ENCODE data around the gene PAF1. TPM values are rescaled to one million over a fixed set of nuclear protein-coding genes. Genes with fewer than 3 reads are reported as not detected.

The PAF1 gene
- total and polyA plus RNA-seq, 2 of the 13 experiments (the other 11 are each of a cell fraction or from before 2014, with no cell fraction given), result 30.2 to 31.1 TPM

DNA sequence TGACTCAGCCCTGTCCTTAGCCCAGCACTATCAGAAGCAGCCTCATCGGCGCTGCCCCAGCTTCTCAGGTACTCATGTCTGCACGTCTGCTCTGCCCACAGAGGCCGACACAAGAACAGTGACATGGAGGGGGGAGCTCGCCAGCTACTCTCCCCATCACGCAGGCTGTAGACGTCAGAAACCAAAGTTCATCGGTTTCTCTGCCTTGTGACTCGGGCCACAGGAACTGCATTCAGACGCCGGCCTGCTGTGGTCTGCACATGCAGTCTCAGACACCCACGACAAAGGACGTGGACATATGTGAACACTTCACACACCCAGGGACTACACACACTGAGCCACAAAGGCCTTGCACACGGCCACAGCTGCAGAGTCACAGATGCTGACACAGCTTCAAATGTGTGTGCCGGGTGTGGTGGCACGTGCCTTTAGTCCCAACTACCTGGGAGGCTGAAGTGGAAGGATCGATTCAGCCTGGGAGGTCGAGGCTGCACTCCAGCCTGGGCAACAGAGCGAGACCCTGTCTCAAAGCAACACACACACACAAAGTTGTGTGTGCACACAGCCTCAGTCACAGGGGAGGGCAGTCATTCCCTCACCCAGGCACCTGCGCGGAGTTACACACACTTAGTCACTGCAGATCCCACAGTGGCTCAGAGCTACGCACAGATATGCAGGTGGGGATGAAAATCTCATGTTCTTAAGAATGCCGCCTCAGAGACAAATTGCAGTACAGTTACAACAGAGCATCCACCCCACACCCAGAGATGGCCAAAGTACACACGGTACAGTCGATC is 10.8 kb upstream of the PAF1 start (continued):
- TF ChIP-seq, protein P1, sequence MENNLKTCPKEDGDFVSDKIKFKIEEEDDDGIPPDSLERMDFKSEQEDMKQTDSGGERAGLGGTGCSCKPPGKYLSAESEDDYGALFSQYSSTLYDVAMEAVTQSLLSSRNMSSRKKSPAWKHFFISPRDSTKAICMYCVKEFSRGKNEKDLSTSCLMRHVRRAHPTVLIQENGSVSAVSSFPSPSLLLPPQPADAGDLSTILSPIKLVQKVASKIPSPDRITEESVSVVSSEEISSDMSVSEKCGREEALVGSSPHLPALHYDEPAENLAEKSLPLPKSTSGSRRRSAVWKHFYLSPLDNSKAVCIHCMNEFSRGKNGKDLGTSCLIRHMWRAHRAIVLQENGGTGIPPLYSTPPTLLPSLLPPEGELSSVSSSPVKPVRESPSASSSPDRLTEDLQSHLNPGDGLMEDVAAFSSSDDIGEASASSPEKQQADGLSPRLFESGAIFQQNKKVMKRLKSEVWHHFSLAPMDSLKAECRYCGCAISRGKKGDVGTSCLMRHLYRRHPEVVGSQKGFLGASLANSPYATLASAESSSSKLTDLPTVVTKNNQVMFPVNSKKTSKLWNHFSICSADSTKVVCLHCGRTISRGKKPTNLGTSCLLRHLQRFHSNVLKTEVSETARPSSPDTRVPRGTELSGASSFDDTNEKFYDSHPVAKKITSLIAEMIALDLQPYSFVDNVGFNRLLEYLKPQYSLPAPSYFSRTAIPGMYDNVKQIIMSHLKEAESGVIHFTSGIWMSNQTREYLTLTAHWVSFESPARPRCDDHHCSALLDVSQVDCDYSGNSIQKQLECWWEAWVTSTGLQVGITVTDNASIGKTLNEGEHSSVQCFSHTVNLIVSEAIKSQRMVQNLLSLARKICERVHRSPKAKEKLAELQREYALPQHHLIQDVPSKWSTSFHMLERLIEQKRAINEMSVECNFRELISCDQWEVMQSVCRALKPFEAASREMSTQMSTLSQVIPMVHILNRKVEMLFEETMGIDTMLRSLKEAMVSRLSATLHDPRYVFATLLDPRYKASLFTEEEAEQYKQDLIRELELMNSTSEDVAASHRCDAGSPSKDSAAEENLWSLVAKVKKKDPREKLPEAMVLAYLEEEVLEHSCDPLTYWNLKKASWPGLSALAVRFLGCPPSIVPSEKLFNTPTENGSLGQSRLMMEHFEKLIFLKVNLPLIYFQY (CRISPR knock-in tag; IDR thresholded peaks at IDR 0.05; ENCODE audit: borderline replicate concordance), result no peak; the same call in 1 of the 2 replicates
- TF ChIP-seq, protein P2, sequence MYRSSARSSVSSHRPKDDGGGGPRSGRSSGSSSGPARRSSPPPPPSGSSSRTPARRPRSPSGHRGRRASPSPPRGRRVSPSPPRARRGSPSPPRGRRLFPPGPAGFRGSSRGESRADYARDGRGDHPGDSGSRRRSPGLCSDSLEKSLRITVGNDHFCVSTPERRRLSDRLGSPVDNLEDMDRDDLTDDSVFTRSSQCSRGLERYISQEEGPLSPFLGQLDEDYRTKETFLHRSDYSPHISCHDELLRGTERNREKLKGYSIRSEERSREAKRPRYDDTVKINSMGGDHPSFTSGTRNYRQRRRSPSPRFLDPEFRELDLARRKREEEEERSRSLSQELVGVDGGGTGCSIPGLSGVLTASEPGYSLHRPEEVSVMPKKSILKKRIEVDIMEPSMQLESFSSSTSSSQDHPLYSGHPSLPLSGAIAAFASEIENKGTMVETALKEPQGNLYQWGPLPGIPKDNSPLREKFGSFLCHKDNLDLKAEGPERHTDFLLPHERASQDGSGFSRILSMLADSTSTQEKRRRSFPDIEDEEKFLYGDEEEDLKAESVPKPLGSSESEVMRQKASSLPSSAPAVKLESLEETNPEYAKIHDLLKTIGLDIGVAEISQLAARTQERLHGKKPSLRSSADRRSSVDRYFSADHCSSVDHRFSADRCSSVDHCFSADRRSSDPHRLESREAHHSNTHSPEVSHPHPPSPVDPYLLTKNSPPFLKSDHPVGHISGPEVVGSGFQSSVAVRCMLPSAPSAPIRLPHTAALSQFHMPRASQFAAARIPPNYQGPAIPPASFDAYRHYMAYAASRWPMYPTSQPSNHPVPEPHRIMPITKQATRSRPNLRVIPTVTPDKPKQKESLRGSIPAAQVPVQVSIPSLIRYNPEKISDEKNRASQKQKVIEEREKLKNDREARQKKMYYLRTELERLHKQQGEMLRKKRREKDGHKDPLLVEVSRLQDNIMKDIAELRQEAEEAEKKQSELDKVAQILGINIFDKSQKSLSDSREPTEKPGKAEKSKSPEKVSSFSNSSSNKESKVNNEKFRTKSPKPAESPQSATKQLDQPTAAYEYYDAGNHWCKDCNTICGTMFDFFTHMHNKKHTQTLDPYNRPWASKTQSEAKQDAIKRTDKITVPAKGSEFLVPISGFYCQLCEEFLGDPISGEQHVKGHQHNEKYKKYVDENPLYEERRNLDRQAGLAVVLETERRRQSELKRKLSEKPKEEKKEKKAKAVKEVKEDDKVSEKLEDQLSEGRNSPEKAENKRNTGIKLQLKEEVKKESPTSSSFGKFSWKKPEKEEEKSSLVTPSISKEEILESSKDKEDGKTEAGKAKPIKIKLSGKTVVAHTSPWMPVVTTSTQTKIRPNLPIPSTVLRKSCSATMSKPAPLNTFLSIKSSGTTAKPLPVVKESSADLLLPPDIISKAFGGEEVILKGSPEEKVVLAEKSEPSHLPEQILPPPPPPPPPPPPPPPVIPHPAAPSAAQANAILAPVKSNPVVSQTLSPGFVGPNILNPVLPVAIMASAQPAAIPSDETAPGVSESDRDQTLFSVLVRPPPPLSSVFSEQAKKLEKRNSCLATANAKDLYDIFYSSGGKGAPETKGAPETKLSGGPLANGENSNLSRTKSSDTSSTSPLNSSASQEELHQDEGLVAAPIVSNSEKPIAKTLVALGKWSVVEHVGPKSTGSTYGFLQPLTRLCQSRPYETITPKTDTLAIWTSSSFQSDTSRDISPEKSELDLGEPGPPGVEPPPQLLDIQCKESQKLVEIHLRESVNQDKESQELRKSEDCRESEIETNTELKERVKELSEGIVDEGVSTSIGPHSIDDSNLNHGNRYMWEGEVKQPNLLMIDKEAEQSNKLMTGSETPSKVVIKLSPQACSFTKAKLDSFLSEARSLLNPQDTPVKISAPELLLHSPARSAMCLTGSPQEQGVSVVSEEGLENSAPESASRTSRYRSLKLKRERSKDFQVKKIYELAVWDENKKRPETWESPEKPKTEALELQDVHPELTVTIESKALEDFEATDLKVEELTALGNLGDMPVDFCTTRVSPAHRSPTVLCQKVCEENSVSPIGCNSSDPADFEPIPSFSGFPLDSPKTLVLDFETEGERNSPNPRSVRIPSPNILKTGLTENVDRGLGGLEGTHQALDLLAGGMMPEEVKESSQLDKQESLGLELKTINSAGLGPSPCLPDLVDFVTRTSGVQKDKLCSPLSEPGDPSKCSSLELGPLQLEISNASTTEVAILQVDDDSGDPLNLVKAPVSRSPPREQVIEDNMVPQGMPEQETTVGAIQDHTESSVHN (CRISPR knock-in tag; IDR thresholded peaks at IDR 0.05), result no peak
- no peak for TF ChIP-seq PHB2 (IDR thresholded peaks at IDR 0.05; ENCODE audit: partially characterized antibody)
- no peak for TF ChIP-seq ZNF737 (CRISPR knock-in tag; IDR thresholded peaks at IDR 0.05; ENCODE audit: borderline replicate concordance)
- TF ChIP-seq, protein P3, sequence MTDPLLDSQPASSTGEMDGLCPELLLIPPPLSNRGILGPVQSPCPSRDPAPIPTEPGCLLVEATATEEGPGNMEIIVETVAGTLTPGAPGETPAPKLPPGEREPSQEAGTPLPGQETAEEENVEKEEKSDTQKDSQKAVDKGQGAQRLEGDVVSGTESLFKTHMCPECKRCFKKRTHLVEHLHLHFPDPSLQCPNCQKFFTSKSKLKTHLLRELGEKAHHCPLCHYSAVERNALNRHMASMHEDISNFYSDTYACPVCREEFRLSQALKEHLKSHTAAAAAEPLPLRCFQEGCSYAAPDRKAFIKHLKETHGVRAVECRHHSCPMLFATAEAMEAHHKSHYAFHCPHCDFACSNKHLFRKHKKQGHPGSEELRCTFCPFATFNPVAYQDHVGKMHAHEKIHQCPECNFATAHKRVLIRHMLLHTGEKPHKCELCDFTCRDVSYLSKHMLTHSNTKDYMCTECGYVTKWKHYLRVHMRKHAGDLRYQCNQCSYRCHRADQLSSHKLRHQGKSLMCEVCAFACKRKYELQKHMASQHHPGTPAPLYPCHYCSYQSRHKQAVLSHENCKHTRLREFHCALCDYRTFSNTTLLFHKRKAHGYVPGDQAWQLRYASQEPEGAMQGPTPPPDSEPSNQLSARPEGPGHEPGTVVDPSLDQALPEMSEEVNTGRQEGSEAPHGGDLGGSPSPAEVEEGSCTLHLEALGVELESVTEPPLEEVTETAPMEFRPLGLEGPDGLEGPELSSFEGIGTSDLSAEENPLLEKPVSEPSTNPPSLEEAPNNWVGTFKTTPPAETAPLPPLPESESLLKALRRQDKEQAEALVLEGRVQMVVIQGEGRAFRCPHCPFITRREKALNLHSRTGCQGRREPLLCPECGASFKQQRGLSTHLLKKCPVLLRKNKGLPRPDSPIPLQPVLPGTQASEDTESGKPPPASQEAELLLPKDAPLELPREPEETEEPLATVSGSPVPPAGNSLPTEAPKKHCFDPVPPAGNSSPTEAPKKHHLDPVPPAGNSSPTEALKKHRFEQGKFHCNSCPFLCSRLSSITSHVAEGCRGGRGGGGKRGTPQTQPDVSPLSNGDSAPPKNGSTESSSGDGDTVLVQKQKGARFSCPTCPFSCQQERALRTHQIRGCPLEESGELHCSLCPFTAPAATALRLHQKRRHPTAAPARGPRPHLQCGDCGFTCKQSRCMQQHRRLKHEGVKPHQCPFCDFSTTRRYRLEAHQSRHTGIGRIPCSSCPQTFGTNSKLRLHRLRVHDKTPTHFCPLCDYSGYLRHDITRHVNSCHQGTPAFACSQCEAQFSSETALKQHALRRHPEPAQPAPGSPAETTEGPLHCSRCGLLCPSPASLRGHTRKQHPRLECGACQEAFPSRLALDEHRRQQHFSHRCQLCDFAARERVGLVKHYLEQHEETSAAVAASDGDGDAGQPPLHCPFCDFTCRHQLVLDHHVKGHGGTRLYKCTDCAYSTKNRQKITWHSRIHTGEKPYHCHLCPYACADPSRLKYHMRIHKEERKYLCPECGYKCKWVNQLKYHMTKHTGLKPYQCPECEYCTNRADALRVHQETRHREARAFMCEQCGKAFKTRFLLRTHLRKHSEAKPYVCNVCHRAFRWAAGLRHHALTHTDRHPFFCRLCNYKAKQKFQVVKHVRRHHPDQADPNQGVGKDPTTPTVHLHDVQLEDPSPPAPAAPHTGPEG (CRISPR knock-in tag; IDR thresholded peaks at IDR 0.05), result no peak
- no peak for TF ChIP-seq ZNF17 (CRISPR knock-in tag; IDR thresholded peaks at IDR 0.05)
- TF ChIP-seq BRD4 (CRISPR knock-in tag; IDR thresholded peaks at IDR 0.05), result no peak; the same call in 1 of the 2 replicates

All from HepG2 (cell line).